NCI-H524 treated with DMSO at 0.1 percent for 48 hours (cell line): ENCODE results near the gene PAK2.
"Not testable (repeated sequence)": the region's sequence is repeated elsewhere in the genome, so short reads cannot be mapped to it uniquely, and the experiment has no call there.

Experiments used
- DNase-seq: peaks from one replicate; lab custom pipeline; 2025; lab: John Stamatoyannopoulos, UW

The PAK2 gene

GRCh38 chr3:196736670-196737374 is 2.8 kb upstream of the PAK2 start:
- no peak for DNase-seq

DNA sequence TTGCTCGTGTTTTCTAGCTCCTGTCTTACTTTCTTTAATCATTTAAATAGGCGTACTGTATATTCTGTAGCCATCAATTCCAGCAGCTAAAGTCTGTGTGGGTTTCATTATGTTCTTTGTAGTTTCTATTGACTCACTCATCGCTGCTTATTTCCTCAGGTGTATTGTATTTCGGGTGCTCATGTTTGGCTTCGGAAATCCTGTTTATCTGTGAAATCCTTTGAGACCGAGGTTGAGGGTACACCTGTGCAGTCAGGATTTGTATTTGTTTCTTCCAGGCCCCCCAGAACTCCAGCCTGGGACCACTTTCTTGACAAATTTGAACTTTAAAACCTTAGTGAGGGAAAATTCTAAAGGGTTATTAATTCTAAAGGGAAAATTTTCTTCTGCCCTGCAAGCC is 2.0 kb upstream of the PAK2 start:
- no peak for DNase-seq

DNA sequence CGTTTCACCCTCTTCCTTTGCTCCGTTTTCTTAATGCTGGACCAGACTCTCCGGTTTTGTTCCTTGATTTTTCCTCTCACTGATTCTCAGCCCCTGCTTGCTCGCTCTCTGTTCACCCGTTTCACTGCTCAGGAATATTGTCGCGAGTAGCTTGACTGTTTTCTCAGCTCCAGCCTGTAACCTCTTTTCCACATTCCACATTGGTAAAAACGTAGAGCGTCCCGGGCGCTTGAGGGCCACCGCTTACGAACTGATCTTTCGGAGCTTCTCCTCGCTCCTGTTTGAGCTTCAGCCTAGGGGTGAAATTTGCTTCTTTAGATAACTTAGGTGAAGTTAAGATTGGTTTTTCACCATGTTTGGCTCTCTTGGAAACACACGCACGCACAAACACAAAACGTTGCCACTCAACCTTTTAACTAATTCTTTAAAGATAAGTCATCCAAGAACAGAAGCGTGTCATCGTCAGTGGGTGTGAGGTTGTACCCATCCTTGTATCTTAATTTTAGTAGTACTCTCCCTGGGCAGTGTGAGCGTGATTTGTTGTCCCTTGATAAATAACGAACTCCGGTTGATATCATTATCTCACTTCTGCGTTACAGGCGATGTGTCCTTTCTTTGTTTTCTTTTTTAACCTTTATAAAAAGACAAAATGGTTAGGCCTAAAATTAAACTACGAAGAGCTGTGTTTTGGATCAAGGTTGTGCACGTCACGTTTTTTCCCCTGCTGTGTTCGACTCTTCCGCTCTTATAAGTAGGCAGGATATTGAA is 1.0 kb downstream of the PAK2 start:
- DNase-seq, result no peak

GRCh38 chr3:196741249-196741889 is 1.7 kb downstream of the PAK2 start:
- DNase-seq, result no peak

DNA sequence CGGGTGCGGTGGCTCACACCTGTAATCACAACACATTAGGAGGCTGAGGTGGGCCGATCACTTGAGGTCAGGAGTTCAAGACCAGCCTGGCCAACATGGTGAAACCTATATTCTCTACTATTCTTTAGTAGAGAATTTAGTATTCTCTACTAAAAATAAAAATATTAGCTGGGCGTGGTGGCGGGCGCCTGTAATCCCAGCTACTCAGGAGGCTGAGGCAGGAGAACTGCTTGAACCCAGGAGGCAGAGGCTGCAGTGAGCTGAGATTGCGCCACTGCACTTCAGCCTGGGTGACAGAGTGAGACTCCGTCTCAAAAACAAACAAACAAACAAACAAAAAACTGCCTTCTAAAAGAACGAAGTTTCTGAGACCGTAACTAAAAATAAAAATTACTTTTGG is 3.9 kb downstream of the PAK2 start:
- not testable (repeated sequence) for DNase-seq

GRCh38 chr3:196749125-196749524 is 9.5 kb downstream of the PAK2 start:
- no peak for DNase-seq

DNA sequence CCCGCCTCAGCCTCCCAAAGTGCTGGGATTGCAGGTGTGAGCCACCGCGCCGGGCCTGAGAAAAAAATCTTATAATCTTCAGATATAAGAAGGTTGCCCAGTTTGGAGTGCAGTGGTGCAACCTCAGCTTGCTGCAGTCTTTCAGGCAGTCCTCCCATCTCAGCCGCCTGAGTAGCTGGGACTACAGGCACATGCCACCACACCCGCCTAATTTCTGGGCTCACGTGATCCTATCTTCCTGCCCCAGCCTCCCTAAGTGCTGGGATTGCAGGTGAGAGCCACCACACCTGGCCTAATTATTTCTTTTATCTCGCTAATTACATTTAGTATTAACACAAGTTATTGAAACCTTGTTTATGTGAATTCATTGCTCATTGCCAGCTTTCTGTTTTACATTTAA is 13.5 kb downstream of the PAK2 start:
- DNase-seq, result no peak

DNA sequence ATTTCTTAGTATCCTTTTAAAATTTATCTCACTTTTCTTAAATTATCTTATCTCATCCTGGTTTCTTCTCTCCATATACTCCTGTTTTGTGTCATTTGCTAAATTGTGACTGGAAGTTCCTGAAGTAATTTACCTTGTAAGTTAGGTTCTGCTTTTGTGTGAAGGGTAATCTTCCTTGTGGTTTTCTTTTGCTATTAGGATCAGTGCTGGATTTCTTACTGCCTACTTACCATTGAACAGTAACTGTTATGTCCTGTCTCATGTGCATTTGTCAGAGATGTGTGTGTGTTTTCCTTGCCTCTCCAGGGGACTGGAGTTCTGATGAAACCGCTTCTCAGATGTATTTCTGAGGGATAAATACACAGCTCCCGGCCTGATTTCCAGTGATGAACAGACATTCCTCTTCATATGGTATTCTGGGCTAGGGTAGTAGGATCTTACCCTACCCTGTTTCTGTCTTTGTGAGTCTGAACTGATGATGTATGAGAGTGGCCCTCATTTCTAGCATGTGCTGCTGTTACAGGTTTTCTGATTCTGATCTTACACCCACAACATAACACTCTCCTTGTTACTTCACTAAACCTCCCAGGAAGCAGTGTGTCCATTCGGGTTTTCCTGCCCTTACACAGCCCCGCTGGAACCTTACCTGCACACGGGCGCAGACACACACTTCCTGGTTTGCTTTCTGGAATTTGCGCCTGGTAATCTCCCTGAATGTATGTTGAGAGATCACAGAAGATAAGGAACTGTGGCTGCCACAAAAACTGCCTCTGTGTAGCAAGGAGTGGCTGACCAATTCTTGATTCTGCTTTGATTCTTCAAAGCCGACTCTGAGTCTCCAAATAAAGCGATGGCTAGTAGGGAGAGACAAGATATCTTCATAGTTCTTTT is 14.7 kb downstream of the PAK2 start:
- no peak for DNase-seq

DNA sequence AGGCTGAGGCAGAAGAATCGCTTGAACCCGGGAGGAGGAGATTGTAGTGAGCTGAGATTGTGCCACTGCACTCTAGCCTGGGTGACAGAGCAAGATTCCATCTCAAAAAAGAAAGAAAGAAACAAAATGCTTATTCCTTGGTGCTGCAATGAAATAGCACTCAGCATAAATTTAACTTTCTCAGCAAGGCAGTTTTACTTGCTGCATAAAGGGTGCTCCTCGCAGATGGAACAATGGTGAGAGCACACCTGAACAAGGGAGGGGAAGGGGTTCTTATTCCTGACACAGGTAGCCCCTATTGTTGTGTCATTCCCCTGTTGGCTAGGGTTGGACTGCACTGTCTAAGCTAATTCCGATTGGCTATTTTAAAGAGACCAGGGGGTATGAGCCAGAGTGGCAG is 17.1 kb downstream of the PAK2 start:
- no peak for DNase-seq

DNA sequence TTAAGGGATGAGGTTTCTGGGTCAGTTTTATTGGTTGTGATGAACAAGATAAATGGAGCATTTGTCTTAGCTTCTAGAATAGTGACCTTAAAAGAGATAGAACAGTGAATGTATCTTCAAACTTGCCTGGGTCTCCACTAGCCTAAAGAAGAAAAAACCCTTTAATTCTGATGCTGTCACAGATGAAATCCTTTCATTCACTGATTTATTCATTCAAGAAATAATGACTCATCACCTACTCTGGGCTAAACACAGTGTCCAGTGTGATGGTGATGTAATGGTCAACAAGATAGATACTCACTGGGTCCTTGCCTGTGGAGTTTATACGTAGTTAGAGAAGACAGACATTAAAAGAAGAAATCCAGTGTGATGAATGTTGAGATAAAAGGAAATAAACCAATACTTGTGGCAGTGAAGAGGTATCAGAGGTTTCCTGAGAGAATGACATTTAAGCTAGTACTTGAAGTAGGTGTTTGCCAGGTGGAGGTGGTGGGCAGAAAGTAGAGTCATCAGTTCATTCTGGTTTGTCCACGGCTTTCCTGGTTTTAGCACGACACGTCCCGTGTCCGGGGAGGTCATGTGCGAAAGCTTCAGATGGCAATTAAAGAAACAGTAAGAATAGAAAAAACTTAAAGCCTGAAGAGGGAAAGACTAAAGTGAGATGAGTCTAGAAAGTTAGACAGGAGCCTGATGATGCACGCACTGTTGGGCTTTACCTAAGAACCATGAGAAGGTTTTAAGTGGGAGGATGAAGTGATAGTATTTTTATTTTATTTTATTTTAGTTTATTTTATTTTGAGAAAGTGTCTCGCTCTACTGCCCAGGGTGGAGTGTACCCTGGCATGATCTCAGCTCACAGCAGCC is 18.5 kb downstream of the PAK2 start:
- DNase-seq, result no peak

DNA sequence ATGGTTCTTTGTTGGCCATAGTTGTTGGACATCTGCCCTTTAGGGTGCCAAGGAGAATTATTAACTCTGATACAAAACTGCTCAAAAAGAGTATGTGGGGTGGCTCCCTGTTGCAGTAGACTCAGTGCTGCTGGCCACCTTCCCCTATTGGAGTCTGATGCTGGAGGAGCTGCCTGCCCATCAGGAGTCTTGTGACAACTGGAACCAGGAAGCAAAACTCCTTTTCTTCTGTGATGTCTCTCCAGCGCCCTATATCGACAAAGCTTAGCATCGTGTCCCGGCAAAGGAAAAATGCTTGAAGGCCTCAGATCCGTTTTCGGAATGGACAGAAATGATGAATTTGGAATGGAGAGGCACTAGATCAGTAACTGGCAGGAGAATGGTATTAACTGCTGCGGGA is 23.5 kb downstream of the PAK2 start:
- DNase-seq, result no peak

- DNase-seq, result no peak
These were observed 25.8 kb downstream of the PAK2 start for GRCh38 chr3:196765454-196765853.

GRCh38 chr3:196771067-196771466 is 31.4 kb downstream of the PAK2 start:
- no peak for DNase-seq

DNA sequence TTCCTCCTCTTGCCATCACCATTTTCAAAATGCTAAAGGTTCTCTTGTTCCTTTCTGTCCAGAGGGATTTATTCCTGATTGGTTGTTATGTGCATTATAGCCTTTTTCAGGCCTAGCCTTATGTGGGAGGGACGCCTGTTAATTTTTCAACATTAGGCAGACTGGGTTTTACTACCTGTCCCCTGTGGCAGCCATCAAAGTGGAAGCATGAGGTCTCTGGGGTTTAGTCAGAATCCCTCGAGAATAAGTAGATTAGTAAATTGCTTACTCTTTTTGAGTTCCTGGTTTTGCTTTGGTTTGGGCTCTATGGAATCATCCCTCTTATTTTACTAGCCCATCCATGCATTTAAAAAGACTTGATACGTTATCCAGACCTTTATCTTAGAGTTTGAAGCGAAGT is 32.4 kb downstream of the PAK2 start:
- no peak for DNase-seq

- no peak for DNase-seq
These were observed 33.2 kb downstream of the PAK2 start for GRCh38 chr3:196772897-196773296.

DNA sequence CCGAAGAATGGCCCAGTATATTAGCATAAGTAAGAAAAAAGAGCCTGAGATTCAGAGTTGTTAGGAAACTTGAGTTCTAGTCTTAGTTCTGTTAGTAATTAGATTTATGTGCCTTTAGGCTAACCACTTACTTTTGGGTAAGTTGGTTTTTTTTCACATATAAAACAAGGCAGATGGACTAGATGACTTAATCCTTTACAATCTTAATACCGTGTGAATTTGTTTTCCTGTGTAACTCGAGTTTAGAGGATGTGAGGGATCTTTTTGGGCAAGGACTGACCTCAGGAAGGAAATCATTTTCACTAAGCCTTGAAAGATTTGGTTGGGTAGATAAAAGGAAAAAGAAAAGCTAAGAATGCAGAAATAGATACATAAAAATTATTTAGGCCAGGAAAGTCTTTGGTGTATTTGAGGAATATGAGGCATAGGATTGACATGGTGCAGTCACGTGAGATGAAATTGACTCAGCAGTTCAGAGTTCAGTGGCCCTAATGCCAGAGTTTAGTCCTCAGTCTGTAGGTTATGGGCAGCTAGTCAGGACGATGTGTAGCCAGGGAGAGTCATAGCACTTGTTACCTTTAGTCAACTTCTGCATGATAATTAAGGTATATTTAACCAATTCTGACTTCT is 34.6 kb downstream of the PAK2 start:
- DNase-seq, result peak; percentile 22

GRCh38 chr3:196774848-196775422 is 35.3 kb downstream of the PAK2 start:
- DNase-seq, result no peak

- DNase-seq, result no peak
These were observed 36.3 kb downstream of the PAK2 start for GRCh38 chr3:196775938-196776337.

- DNase-seq, result no peak
These were observed 38.2 kb downstream of the PAK2 start for GRCh38 chr3:196777836-196778235.

- DNase-seq, result no peak
These were observed 39.1 kb downstream of the PAK2 start for GRCh38 chr3:196778755-196779154.
